ENCODE data around the gene PIPOX. TPM values are rescaled to one million over a fixed set of nuclear protein-coding genes. Genes with fewer than 3 reads are reported as not detected.

PIPOX gene
- total RNA-seq, 1 donor from 2014 or later: 1.4 TPM

DNA sequence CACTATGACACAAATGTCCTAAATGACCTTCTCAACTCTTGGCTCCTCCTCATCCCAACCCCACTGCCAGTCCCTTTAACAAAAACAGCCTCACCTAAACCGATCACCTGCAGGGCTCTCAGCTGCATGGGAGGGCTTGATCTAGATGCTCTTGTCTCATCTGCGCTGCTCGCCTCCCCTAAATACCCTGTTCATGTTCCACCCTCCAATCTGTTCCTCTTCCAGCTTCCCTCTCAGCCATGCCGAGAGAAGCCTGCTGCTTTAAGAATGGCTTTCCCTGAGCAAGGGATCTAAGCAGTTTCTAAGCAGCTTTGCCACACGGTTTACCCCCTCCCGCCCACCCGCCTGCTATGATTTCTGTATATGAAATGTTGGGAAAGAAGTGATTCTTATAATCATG, 23.7 kb downstream of the PIPOX start:
- Mint-ChIP-seq H3K9me3 (no peaks in the 10 kb centered on the region), H3K4me3 (no peak overlapping the region), H3K27ac (no peak overlapping the region), H3K27me3 (no peaks in the 10 kb centered on the region), H3K36me3 (ENCODE audit: low read depth) (no peaks in the 10 kb centered on the region), H3K4me1 (no peaks in the 10 kb centered on the region)
- DNase-seq: no peak
- intact Hi-C loops (cut with micrococcal nuclease): no loop called here

- no peaks in the 10 kb centered on the region for H3K27me3 Mint-ChIP-seq
- no peak overlapping the region for H3K27ac Mint-ChIP-seq
- no peak overlapping the region for H3K4me3 Mint-ChIP-seq
- no peaks in the 10 kb centered on the region for H3K9me3 Mint-ChIP-seq
- DNase-seq: no peak
- peaks cover 2% of the 10 kb centered on the region for H3K36me3 Mint-ChIP-seq (ENCODE audit: low read depth)
- intact Hi-C loops (cut with micrococcal nuclease): no loop called here
- no peaks in the 10 kb centered on the region for H3K4me1 Mint-ChIP-seq
These were observed 25.9 kb downstream of the PIPOX start for GRCh38 chr17:29068818-29069217.

- intact Hi-C loops (cut with micrococcal nuclease): no loop called here
- Mint-ChIP-seq H3K27ac (no peak overlapping the region), H3K4me3 (no peak overlapping the region), H3K4me1 (no peaks in the 10 kb centered on the region), H3K9me3 (no peaks in the 10 kb centered on the region), H3K27me3 (no peaks in the 10 kb centered on the region), H3K36me3 (ENCODE audit: low read depth) (peaks cover 2% of the 10 kb centered on the region)
- DNase-seq: no peak
These were observed 26.6 kb downstream of the PIPOX start for GRCh38 chr17:29069526-29070041.

GRCh38 chr17:29070308-29070707, 27.4 kb downstream of the PIPOX start:
- Mint-ChIP-seq H3K4me1 (no peaks in the 10 kb centered on the region), H3K4me3 (no peak overlapping the region), H3K27ac (no peak overlapping the region), H3K9me3 (no peaks in the 10 kb centered on the region), H3K27me3 (no peaks in the 10 kb centered on the region), H3K36me3 (ENCODE audit: low read depth) (peaks cover 2% of the 10 kb centered on the region)
- intact Hi-C loops (cut with micrococcal nuclease): no loop called here
- no peak for DNase-seq

- H3K36me3 Mint-ChIP-seq (ENCODE audit: low read depth): peaks cover 2% of the 10 kb centered on the region
- H3K27me3 Mint-ChIP-seq: no peaks in the 10 kb centered on the region
- DNase-seq: no peak
- no peaks in the 10 kb centered on the region for H3K4me1 Mint-ChIP-seq
- H3K4me3 Mint-ChIP-seq: no peak overlapping the region
- H3K9me3 Mint-ChIP-seq: no peaks in the 10 kb centered on the region
- intact Hi-C loops (cut with micrococcal nuclease): no loop called here
- H3K27ac Mint-ChIP-seq: no peak overlapping the region
These were observed 27.8 kb downstream of the PIPOX start for GRCh38 chr17:29070781-29071180.

GRCh38 chr17:29071303-29071702, 28.4 kb downstream of the PIPOX start:
- intact Hi-C loops (cut with micrococcal nuclease): no loop called here
- Mint-ChIP-seq H3K27me3 (no peaks in the 10 kb centered on the region), H3K4me3 (no peak overlapping the region), H3K4me1 (no peaks in the 10 kb centered on the region), H3K27ac (no peak overlapping the region), H3K9me3 (no peaks in the 10 kb centered on the region), H3K36me3 (ENCODE audit: low read depth) (peaks cover 3% of the 10 kb centered on the region)
- DNase-seq: no peak

DNA sequence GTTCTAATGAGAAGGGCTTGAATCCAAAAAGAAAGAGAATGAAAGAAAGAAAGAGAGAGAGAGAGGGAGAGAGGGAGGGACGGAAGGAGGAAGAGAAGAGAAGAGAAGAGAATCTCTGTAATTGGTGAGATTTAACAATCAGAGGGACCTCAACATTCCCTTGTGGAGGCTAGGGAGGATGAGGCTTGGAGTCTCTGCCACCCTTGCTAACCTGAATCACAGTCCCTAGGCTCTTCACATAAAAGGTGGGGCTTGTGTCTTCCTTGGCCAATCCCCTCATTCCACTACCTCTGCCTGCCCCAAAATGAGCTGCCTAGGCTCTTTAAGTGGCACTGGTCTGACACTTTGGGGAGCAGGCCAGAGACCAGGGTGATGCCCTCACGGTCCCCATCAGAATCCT, 30.1 kb downstream of the PIPOX start:
- DNase-seq: no peak
- intact Hi-C loops (cut with micrococcal nuclease): no loop called here
- H3K4me3 Mint-ChIP-seq: no peak overlapping the region
- H3K27ac Mint-ChIP-seq: no peak overlapping the region
- no peaks in the 10 kb centered on the region for H3K9me3 Mint-ChIP-seq
- no peaks in the 10 kb centered on the region for H3K27me3 Mint-ChIP-seq
- peaks cover 6% of the 10 kb centered on the region for H3K36me3 Mint-ChIP-seq (ENCODE audit: low read depth)
- H3K4me1 Mint-ChIP-seq: no peaks in the 10 kb centered on the region

GRCh38 chr17:29073520-29073919, 30.6 kb downstream of the PIPOX start:
- no peaks in the 10 kb centered on the region for H3K9me3 Mint-ChIP-seq
- H3K4me3 Mint-ChIP-seq: no peak overlapping the region
- peaks cover 6% of the 10 kb centered on the region for H3K36me3 Mint-ChIP-seq (ENCODE audit: low read depth)
- intact Hi-C loops (cut with micrococcal nuclease): no loop called here
- no peaks in the 10 kb centered on the region for H3K27me3 Mint-ChIP-seq
- no peak for DNase-seq
- no peaks in the 10 kb centered on the region for H3K4me1 Mint-ChIP-seq
- H3K27ac Mint-ChIP-seq: no peak overlapping the region

- Mint-ChIP-seq H3K27ac (no peak overlapping the region), H3K27me3 (no peaks in the 10 kb centered on the region), H3K36me3 (ENCODE audit: low read depth) (peaks cover 6% of the 10 kb centered on the region), H3K4me1 (no peaks in the 10 kb centered on the region), H3K9me3 (no peaks in the 10 kb centered on the region), H3K4me3 (no peak overlapping the region)
- no peak for DNase-seq
- intact Hi-C loops (cut with micrococcal nuclease): no loop called here
These were observed 31.5 kb downstream of the PIPOX start for GRCh38 chr17:29074488-29074887.

DNA sequence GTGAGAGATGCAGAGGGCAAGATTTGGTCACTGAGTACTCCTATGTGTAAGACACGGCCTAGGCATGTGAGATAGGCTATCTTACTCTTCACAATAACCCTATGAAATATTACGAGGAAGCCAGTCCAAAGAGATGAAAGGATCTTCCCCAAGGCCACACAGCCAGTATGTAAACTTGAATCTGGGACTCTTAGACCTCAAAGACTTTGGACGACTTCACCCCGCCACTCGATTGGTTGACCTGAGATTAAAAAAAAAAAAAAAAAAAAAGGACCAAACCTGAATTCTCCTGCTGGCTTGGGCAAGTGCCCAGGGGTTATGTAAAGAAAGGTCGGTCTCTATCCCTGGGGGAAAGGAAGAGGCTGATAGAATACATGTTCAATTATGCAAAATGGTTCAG, 33.1 kb downstream of the PIPOX start:
- Mint-ChIP-seq H3K36me3 (ENCODE audit: low read depth) (peaks cover 9% of the 10 kb centered on the region), H3K9me3 (no peaks in the 10 kb centered on the region), H3K4me1 (no peaks in the 10 kb centered on the region), H3K27ac (no peak overlapping the region), H3K27me3 (no peaks in the 10 kb centered on the region), H3K4me3 (no peak overlapping the region)
- intact Hi-C loops (cut with micrococcal nuclease): no loop called here
- no peak for DNase-seq

DNA sequence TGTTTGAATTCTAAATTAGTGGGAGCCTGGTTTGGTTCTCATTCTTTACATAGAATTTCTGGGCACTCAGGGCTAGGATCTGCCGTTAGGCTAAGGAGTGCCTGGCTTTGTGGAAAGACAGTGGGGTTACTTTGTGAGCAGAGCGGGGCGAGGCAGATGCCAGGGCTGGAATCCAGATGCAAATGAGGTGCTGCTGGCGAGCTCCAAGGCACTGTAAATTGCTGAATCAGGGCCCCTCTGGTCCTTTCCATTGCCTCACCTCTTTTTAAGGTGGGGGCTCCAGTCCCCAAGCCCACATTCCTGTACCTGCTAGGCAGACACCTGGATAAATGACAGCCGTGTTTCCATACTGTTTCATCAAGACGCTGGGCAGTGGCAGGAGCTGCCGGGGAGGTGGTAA, 33.8 kb downstream of the PIPOX start:
- peaks cover 14% of the 10 kb centered on the region for H3K36me3 Mint-ChIP-seq (ENCODE audit: low read depth)
- H3K4me1 Mint-ChIP-seq: no peaks in the 10 kb centered on the region
- H3K27ac Mint-ChIP-seq: no peak overlapping the region
- DNase-seq: no peak
- no peak overlapping the region for H3K4me3 Mint-ChIP-seq
- intact Hi-C loops (cut with micrococcal nuclease): no loop called here
- H3K9me3 Mint-ChIP-seq: no peaks in the 10 kb centered on the region
- no peaks in the 10 kb centered on the region for H3K27me3 Mint-ChIP-seq

GRCh38 chr17:29077320-29077719, 34.4 kb downstream of the PIPOX start:
- no peaks in the 10 kb centered on the region for H3K9me3 Mint-ChIP-seq
- no peak overlapping the region for H3K27ac Mint-ChIP-seq
- intact Hi-C loops (cut with micrococcal nuclease): no loop called here
- no peak for DNase-seq
- peaks cover 15% of the 10 kb centered on the region for H3K36me3 Mint-ChIP-seq (ENCODE audit: low read depth)
- no peaks in the 10 kb centered on the region for H3K27me3 Mint-ChIP-seq
- no peak overlapping the region for H3K4me3 Mint-ChIP-seq
- no peaks in the 10 kb centered on the region for H3K4me1 Mint-ChIP-seq

DNA sequence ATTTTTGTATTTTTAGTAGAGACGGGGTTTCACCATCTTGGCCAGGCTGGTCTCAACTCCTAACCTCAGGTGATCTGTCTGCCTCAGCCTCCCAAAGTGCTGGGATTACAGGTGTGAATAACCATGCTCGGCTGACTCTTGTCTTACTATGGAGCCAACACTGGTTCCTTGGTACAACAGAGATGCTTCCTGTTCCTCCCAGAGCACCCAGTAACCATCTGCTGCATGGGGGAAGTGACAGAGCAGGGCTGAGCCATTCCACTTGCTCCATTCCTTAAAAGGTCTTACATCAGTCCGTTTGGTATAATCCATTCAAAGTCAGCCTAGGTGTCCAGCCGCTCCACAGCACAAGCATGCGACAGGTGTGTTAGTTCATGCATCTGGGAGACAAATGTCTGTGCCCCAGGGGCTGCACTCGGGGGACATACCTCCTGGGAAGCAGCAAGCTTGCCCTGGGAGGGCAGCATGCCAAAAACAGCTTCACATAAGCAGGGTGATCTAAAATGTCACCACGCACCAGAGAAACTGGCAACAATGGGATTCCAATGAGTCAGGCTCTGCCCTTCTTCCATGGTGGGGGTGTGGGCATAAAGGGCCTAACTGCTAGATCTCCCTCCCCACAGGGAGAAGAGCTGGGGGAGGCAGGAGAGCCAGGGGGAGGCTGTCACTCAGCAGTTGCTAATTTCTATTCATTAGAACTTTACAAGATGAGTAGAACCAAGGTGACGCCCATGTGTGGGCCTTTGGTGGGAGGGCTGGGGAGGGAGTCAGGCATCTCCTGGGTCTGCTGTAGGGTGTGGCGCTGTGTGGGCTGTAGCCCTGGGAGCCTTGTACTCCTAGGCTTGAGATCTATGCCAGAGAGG, 35.5 kb downstream of the PIPOX start:
- Mint-ChIP-seq H3K4me1 (no peaks in the 10 kb centered on the region), H3K9me3 (no peaks in the 10 kb centered on the region), H3K27ac (no peak overlapping the region), H3K36me3 (ENCODE audit: low read depth) (peaks cover 13% of the 10 kb centered on the region), H3K4me3 (no peak overlapping the region), H3K27me3 (no peaks in the 10 kb centered on the region)
- intact Hi-C loops (cut with micrococcal nuclease): no loop called here
- no peak for DNase-seq

DNA sequence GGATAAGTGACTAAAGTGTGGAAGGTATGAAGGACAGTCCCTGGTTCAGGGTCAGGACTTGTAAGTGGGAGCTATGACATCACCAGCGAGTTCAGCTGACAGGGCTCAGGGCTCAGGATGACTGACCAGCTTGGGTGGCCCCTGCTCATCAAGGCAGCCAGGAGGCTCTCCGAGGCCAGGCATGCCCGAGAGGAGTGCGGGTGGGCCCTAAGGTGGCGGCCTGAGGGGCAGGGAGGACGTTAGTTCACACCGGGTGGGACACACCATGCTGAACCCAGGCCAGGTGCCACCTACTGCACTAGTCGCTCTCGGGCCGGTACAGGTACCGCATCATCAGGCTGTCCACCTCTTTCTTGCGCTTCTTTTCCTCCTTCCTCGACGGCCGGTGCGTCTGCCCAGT, 36.5 kb downstream of the PIPOX start:
- Mint-ChIP-seq H3K4me3 (no peak overlapping the region), H3K9me3 (no peaks in the 10 kb centered on the region), H3K27me3 (no peaks in the 10 kb centered on the region), H3K4me1 (no peaks in the 10 kb centered on the region), H3K27ac (no peak overlapping the region), H3K36me3 (ENCODE audit: low read depth) (peaks cover 18% of the 10 kb centered on the region)
- DNase-seq: no peak
- intact Hi-C loops (cut with micrococcal nuclease): no loop called here

- no peaks in the 10 kb centered on the region for H3K9me3 Mint-ChIP-seq
- DNase-seq: no peak
- no peaks in the 10 kb centered on the region for H3K4me1 Mint-ChIP-seq
- intact Hi-C loops (cut with micrococcal nuclease): no loop called here
- H3K27me3 Mint-ChIP-seq: no peaks in the 10 kb centered on the region
- no peak overlapping the region for H3K4me3 Mint-ChIP-seq
- H3K27ac Mint-ChIP-seq: no peak overlapping the region
- H3K36me3 Mint-ChIP-seq (ENCODE audit: low read depth): peaks cover 18% of the 10 kb centered on the region
These were observed 36.9 kb downstream of the PIPOX start for GRCh38 chr17:29079887-29080286.

Measured in activated CD4-positive, alpha-beta T cell treated with anti-CD3 and anti-CD28 coated beads, Interleukin-2, amount 10 ng/mL, durations not matched to agents 24 days and 14 days (primary cell).